ENCODE measurements around the gene CCDC157.
A peak's percentile ranks its signal among the peaks of the same experiment; 100 is the strongest.

Gene CCDC157

DNA sequence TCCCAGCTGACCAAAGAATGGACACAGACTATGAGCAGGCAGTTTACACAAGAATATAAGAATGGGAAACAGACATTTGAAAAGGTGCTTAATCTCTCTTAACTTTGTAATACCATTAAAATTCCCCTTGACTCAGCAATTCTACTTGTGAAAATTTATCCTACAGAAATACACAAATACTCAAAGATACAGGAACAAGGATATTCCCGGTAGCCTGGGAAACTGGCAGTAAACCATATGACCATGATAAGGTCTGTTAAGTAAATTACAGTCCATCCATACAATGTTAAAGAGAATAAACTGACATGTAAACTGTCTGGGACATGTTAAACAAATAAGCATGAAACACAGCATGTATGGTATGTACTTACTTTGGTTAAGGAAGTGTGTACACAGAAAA is 60.0 kb downstream of the CCDC157 start:
- no peak for FAIRE-seq

DNA sequence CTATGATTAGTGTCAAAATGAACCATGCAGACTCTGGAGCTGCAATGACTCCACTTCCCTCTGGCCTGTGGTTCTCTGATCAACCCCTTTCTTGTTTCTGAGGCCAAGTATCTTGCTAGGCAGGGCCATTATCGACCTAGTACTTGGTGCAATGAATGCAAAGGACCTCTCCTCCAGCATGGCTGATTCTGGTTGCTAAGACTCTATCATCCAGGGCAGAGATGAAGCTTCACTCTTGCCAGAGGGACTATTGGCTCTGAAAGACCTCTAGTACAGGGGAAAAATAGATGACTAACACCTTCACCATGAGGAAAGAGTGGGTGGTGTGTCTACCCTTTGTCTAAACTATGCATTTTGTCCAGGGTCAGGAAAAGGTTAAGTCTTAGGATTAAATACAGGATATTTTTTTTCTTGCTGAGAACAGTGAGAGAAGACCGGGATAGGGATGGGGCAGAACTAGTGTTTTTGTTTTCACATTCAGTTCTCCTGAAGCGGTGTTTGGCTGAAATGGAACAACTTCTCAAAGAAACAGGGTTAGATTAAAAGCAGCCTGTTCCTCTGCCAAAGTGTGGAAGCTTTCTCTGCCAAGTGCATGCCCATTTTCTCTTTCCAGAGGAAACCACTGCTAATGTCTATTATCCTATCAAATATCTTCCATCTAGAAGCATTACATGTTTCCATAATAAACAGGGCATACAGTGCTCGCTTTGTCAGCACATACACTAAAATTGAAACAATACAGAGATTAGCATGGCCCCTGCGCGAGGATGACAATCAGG is 63.7 kb downstream of the CCDC157 start:
- no peak for FAIRE-seq

DNA sequence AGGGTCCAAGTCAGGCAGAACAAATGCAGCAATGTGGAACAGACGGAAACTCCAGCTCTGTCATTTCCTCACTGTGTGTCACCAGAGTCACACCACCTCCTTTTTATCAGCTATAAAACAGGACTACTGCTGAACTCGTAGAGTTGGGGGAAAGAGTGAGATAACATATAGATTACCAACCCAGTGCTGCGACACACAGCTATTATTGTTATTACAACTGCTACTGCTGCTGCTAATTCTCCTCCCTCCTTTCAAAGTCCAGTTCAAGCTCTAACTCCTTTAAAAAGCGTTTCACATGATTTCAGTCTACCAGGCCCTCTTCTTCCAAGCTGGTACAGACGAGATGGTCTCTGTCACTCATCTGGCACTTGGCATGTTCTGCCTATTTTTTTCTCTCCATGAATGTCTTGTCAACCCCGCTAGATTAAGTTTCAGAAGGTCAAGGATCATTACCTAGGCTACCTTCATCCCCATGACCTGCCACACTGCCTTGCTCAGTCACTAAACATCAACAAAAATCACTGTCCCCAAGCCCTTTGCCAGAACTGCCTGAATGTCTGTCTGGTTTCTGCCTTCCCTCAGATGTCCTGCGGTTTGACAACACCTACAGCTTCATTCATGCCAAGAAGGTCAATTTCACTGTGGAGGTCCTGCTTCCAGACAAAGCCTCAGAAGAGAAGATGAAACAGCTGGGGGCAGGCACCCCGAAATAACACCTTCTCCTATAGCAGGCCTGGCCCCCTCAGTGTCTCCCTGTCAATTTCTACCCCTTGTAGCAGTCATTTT is 65.1 kb downstream of the CCDC157 start:
- FAIRE-seq: no peak

DNA sequence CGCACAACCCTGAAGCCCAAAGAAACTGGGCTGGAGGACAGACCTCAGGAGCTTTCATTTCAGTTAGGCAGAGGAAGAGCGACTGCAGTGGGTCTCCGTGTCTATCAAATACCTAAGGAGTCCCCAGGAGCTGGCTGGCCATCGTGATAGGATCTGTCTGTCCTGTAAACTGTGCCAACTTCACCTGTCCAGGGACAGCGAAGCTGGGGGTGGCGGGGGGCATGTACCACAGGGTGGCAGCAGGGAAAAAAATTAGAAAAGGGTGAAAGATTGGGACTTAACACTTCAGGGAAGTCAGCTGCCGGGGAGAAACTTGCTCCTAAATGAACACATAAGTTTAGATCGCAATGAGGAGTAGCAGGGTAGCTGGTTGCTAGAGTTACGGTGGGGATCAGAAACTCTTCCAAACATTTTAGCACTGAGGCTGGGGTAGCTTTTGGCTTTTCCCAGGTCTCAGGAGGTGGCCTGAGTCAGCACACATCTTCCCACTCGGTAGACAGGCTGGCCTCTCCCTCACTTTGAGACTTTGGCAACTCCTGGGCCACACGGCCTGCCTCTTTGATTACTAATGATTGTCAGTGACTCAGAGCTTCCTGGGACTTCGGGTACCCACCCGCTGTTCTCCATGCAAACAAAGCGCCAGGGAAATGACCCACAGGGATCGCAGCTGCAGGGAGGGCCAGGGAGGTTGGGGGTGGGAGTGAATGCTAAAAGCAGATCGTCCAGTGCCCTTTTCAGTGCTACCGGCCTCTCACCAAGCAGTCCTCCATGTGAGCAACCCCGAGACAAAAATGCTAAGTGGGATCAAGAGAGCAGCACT is 65.9 kb downstream of the CCDC157 start:
- FAIRE-seq: peak; percentile 25

DNA sequence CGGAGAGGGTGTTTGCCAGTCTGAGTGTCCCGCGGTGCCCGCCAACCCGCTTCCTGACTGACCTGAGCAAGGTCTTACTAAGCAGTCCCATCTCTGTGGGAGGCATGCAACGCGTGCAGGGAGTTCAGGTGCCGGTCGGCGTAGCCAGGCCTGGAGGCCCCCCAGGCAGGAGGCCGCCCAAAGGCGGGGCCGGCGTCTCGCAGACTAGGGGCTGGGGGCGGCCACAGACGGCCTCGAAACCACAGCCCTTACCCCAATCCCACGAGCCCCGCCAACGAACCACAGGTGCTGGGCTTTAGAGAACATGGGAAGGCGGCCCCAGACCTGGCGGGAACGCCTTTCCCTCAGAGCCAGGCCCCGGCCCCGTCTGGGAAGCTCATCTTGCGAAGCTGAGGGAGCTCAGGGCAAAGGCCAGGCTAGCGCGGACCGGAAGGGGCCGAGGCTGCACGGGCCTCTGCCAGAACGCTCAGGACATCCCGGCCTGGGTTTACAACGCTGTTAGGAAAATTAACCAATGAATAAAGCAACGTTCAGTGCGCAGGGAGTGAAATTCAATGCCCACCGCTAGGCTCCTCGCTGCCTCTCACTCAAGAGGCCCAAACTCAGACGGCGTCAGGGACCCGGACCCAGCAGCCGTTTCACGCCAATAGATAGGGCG is 66.6 kb downstream of the CCDC157 start:
- FAIRE-seq: no peak

DNA sequence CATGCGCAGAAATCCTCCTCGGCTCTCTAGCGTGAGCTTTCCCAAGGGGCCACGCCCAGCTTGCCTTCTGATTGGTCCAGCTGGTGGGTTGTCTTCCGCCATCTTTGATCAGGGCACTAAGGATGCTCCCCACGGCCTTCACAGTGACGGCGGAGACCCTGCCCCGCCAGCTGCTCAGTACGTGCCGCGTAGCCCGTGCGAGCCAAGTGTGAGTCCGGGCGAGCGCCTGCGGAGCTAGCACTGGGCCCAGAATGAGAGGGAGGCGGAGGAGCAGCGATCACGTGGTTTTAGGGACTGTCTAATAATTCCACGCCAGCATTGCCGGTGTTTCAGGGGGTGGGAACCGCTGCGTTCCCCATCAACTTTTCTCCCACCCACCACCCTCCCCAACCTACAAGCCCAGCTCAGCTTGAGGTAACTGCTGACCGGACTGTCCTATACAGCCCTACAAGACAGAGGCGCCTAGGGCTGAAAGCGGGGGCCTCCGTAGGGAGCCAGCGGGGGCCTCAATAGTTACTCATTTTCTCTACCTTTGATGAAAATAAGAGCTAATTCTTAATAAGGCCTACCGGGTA is 67.2 kb downstream of the CCDC157 start:
- peak; percentile 98 for FAIRE-seq

DNA sequence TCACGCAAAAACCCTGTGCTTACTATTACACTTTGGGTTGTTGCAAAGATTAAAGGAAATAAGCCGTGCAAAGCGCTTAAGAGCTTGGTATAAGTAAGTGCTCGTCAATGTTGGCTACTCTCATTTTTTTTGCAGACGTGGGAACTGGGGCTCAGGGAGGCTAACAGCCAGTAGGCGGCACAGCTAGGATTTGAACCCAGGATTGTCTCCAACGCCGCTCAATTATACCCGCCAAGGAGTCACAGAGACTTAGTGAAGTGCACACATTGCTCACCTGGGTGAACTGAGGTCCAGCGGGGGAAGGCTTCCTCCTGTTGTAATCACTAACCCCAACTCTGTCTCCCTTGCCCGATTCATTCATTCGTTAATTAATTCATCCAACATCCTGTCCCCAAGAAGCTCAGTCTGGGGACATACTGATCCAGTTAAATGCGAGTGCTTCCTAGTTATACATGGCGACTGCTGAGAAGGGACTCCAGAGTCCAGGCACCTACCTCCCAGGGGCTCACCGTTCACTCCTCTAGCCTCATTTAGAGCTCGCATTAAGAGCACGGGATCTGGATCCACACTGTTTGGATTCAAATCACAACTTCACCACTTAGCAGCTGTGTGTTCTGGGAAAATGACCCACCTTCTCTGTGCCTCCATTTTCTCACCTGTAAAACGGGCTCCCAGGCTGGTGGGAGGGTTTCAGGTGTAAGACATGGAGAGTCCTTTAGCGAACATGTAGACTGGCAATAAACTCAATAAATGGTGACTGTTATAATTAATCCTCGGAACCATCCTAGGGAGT is 67.9 kb downstream of the CCDC157 start:
- FAIRE-seq: no peak

DNA sequence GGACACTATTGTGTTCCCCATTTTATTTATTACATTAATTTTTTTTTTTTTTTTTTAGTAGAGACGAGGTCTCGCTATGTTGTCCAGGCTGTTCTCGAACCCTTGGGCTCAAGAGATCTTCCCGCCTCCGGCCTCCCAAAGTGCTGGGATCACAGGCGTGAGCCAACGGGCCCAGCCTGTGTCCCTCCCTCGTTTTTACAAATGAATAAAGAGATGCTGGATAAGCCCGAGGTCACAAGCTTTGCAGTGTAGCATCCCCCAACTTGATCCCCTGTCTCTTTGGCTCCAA is 68.5 kb downstream of the CCDC157 start:
- no peak for FAIRE-seq

DNA sequence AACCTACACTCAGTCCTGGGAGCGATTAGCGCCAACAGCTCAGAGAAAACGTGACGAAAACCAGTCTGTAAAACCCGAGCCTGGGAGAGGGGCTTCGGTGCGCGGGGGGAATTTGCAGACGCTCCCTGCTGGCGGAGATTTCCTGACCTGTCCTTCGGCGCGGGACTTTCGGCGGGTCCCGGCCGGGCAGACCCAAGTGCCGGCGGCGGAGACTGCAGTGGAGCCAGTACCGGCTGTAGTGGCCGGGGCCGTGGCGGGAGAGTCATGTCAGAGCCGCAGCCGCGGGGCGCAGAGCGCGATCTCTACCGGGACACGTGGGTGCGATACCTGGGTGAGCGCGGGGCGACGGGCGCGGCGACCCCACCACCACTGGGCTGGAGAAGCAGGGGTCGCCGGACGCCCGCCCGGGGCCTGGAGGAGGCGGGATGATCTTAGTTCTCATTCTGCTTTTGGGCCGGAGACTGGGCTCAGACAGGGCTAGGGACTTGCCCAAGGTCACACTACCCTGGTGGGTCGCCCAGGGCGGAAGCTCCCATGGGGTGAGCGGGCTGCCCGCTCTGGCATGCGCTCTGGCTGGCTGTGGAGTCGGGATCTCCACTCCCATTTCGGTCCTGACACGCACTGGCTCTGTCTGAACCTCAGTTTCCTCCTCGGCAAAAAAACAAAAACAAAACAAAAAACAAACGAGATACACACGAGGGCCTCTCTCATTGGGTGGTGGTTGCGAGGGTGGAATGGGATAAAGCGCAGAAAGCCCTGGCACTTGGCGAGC is 69.0 kb downstream of the CCDC157 start, which contains the start of gene MTFP1:
Gene MTFP1 (plus strand): TSS at position 153 of the 772 bp plus-strand sequence. CDS start 112 bp downstream, at position 265.
- no peak for FAIRE-seq
